Cerebellar cortex (tissue), 1 donor: ENCODE data around the gene SPRED3.
"Not testable (repeated sequence)": the region's sequence is repeated elsewhere in the genome, so short reads cannot be mapped to it uniquely, and the experiment has no call there.

Experiments
- DNase-seq: peaks from one replicate; pipeline ENCODE4 v3.0.0-alpha.2; 2015; ENCODE audit warnings: low spot score

SPRED3 gene

GRCh38 chr19:38417544-38418506 is 29.3 kb downstream of the SPRED3 start:
- no peak for DNase-seq

- no peak for DNase-seq
These were observed 32.4 kb downstream of the SPRED3 start for GRCh38 chr19:38420935-38421334.

- DNase-seq = no peak
These were observed 33.4 kb downstream of the SPRED3 start for GRCh38 chr19:38421856-38422255.

- DNase-seq = no peak
These were observed 33.9 kb downstream of the SPRED3 start for GRCh38 chr19:38422438-38422837.

- no peak for DNase-seq
These were observed 35.8 kb downstream of the SPRED3 start for GRCh38 chr19:38424272-38424671.

GRCh38 chr19:38425222-38425809 is 36.8 kb downstream of the SPRED3 start:
- DNase-seq = no peak

GRCh38 chr19:38425810-38426466 is 37.4 kb downstream of the SPRED3 start, which contains the start of gene RASGRP4:
RASGRP4 (minus strand) TSS chr19:38426219; CDS start chr19:38426091, 128 bp downstream.
- no peak for DNase-seq

- DNase-seq = not testable (repeated sequence)
These were observed 38.7 kb downstream of the SPRED3 start for GRCh38 chr19:38427035-38427677.

GRCh38 chr19:38429055-38429810 is 40.7 kb downstream of the SPRED3 start:
- no peak for DNase-seq

- DNase-seq = no peak
These were observed 41.3 kb downstream of the SPRED3 start for GRCh38 chr19:38429811-38430156.

- DNase-seq = no peak
These were observed 42.4 kb downstream of the SPRED3 start for GRCh38 chr19:38430931-38431330.

- DNase-seq = peak; percentile 17
These were observed 44.8 kb downstream of the SPRED3 start, which contains the start of gene RYR1 for GRCh38 chr19:38433268-38433733. RYR1 (plus strand) TSS chr19:38433691; CDS start chr19:38433830, 139 bp downstream.

- DNase-seq = no peak
These were observed 46.1 kb downstream of the SPRED3 start for GRCh38 chr19:38434549-38435051.

- DNase-seq = no peak
These were observed 48.8 kb downstream of the SPRED3 start for GRCh38 chr19:38437295-38437694.

GRCh38 chr19:38437917-38438316 is 49.4 kb downstream of the SPRED3 start:
- no peak for DNase-seq

GRCh38 chr19:38440592-38440991 is 52.1 kb downstream of the SPRED3 start:
- DNase-seq = no peak

GRCh38 chr19:38441657-38442348 is 53.3 kb downstream of the SPRED3 start:
- peak; percentile 24 for DNase-seq

GRCh38 chr19:38442736-38443135 is 54.2 kb downstream of the SPRED3 start:
- no peak for DNase-seq

- DNase-seq = no peak
These were observed 55.0 kb downstream of the SPRED3 start for GRCh38 chr19:38443458-38443999.

GRCh38 chr19:38444026-38444425 is 55.5 kb downstream of the SPRED3 start:
- DNase-seq = no peak
